ENCODE measurements around the gene ATP9A.

DNA sequence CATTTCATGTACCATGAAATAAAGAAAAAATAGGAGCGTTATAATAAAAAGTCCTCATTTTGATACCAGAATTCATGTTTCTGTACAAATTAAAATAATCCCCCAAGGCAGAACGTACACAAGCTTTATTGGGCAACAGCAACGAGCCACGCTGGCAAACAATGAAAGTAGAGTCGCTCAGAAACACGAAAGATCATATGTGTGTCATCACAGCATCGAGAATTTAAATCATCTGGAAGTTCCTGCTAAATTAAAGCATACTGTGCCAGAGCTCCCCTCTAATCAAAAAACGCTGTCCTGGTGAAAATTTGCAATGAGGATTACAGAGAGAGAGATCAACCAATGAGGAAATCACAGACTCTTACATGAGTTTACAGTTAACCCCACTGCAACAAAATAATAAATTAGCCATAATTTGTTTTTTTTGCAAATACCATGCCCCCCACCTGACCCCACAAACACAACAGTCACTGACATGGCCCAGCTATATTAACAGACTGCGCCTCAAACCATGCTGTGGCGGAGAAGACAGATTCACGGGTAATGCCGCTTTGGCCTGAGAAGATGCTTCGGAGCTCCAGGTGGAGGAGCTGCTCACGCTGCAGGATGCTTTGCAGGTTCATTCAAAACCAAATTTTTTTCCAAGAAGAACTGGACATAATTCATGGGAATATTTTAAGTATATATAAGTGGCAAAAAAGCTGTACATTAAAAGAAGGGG, 171.4 kb downstream of the ATP9A start:
- TF ChIP-seq, protein P1, sequence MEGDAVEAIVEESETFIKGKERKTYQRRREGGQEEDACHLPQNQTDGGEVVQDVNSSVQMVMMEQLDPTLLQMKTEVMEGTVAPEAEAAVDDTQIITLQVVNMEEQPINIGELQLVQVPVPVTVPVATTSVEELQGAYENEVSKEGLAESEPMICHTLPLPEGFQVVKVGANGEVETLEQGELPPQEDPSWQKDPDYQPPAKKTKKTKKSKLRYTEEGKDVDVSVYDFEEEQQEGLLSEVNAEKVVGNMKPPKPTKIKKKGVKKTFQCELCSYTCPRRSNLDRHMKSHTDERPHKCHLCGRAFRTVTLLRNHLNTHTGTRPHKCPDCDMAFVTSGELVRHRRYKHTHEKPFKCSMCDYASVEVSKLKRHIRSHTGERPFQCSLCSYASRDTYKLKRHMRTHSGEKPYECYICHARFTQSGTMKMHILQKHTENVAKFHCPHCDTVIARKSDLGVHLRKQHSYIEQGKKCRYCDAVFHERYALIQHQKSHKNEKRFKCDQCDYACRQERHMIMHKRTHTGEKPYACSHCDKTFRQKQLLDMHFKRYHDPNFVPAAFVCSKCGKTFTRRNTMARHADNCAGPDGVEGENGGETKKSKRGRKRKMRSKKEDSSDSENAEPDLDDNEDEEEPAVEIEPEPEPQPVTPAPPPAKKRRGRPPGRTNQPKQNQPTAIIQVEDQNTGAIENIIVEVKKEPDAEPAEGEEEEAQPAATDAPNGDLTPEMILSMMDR (conservative IDR thresholded peaks at IDR 0.05), result no peak
- no peak for TF ChIP-seq EZH2 (IDR thresholded peaks at IDR 0.05; ENCODE audit: low read depth)
